Dermis blood vessel endothelial cell (primary cell): Measurements from ENCODE around the gene EME1. TPM values are rescaled to one million over a fixed set of nuclear protein-coding genes. Genes with fewer than 3 reads are reported as not detected.

Experiments used
- DNase-seq: peaks from one replicate; pipeline ENCODE4 v3.0.0; 2010
- total RNA-seq: library from RNA; depleted of rRNA; stranded (reverse); fragments of >200 nt; gene quantifications from 2 replicates; pipeline ENCODE4 v1.2.3, GENCODE V29; 2014

The EME1 gene
- total RNA-seq, 1 donor from 2014 or later, result 1.0 TPM

GRCh38 chr17:50348522-50349242 is 24.3 kb upstream of the EME1 start:
- no peak for DNase-seq

- DNase-seq, result no peak
These were observed 23.8 kb upstream of the EME1 start for GRCh38 chr17:50349243-50349600.

GRCh38 chr17:50350733-50351132 is 22.3 kb upstream of the EME1 start:
- DNase-seq, result no peak

GRCh38 chr17:50352072-50352692 is 20.8 kb upstream of the EME1 start:
- no peak for DNase-seq

GRCh38 chr17:50352693-50353599 is 20.1 kb upstream of the EME1 start:
- no peak for DNase-seq

DNA sequence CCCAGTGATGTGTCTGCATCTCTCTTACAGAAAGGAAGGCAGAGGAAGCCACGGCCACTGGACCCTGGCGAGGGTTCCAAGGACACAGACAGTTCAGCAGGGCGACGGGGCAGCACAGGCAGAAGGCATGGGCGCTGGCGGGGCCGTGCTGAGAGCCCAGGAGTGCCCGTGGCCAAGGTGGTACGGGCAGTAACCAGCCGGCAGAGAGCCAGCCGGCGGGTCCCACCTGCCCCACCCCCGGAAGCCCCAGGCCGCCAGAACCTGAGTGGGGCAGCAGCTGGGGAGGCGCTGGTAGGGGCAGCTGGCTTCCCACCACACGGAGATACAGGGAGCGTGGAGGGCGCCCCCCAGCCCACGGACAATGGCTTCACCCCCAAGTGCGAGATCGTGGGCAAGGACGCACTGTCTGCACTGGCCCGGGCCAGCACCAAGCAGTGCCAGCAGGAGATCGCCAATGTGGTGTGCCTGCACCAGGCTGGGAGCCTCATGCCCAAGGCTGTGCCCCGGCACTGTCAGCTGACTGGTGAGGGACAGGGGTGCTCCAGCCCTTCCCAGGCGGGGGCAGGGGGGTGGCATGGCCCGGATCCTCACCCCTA is 19.3 kb upstream of the EME1 start:
- no peak for DNase-seq

- no peak for DNase-seq
These were observed 18.8 kb upstream of the EME1 start for GRCh38 chr17:50354198-50354597.

GRCh38 chr17:50354776-50355175 is 18.3 kb upstream of the EME1 start:
- no peak for DNase-seq

DNA sequence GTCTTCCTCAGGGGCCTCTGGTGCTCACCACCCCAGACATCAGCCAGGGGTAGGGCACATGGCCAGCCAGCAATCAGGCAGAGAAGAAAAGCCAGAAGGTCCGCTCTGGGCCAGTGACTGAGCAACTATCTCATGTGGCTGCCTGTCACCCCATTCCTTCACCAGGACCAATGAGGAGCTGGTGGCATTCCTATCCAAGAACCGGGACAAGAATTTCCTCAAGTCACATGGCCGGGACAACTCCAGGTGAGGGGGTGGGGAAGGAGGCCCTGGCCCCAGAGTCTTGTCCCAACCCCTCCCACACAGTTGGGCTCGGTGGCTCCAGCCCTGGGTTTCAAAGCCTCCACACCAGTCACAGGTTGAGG is 17.7 kb upstream of the EME1 start:
- no peak for DNase-seq

DNA sequence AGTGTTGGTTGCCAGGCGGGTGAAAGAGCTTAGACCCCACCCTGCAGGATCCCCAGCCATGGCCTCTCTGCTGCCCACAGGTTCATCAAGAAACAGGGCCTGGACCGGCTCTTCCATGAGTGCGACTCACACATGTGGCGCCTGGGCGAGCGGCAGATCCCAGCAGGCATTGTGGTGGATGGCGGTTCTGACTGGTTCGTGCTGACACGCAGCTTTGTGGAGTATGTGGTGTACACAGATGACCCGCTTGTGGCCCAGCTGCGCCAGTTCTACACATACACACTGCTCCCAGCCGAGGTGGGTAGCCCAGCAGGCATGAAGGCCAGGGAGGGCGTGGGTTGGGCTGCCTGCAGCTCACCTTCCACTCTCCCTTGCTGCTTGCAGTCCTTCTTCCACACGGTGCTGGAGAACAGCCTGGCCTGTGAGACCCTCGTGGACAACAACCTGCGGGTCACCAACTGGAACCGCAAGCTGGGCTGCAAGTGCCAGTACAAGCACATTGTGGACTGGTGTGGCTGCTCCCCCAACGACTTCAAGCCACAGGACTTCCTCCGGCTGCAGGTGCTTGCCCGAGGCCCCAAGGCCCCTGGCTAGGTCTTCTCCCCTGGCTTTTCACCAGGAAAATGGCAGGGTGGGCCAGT is 17.2 kb upstream of the EME1 start:
- DNase-seq, result no peak

DNA sequence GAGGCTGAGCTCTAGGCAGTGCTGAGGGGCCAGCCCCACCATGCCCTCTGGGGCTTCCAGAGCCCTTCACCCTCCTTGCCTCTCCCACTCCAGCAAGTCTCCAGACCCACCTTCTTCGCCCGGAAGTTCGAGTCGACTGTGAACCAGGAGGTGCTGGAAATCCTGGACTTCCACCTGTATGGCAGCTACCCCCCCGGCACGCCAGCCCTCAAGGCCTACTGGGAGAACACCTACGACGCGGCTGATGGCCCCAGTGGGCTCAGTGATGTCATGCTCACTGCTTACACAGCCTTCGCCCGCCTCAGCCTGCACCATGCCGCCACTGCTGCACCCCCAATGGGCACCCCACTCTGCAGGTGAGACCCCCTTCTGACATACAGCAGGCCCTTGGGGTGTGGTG is 16.6 kb upstream of the EME1 start:
- no peak for DNase-seq

GRCh38 chr17:50356892-50357510 is 16.0 kb upstream of the EME1 start:
- no peak for DNase-seq

DNA sequence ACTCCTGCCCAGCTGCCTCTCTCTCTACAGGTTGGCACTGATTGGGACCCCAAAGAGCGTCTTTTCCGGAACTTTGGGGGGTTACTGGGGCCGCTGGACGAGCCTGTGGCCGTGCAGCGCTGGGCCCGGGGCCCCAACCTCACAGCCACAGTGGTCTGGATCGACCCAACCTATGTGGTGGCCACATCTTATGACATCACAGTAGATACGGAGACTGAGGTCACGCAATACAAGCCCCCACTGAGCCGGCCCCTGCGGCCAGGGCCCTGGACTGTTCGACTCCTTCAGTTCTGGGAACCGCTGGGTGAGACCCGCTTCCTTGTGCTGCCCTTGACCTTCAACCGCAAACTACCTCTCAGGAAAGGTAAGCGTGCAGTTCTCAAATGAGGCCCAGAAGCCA is 14.9 kb upstream of the EME1 start:
- DNase-seq, result no peak

DNA sequence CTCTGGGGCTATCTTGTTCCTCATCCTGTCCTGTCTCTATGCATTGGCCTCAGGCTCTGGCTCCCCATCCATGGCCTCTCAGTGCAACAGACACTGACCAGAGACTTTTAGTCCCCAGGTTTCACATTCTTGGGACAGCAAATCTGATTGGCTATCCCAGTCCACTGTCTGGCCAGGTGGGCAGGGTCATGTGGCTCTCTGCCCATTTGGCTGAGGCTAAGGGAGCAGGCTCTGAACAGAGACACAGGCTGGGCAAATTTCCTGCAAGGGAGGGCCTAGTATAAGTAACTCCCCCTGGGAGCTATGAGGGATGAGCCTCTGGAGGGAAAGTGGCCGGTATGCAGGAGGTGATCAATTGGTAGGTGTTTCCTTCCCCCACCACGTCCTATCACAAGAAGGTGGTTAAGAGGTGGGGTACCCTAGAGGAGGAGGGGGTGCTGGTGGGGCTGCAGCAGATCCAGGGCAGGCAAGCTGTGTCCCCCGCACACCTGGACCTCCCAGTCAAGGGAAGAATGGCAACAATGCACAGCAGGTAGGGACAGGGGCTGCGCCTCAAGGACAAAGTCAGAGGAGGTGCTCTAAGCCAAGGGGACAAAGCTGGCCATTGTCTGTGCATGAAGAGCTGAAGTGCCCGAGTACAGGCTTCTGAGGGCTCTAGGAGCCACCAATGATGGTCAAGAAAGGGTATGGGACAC is 13.9 kb upstream of the EME1 start:
- no peak for DNase-seq

- no peak for DNase-seq
These were observed 13.0 kb upstream of the EME1 start for GRCh38 chr17:50359998-50360461.

- no peak for DNase-seq
These were observed 12.4 kb upstream of the EME1 start for GRCh38 chr17:50360486-50361115.

DNA sequence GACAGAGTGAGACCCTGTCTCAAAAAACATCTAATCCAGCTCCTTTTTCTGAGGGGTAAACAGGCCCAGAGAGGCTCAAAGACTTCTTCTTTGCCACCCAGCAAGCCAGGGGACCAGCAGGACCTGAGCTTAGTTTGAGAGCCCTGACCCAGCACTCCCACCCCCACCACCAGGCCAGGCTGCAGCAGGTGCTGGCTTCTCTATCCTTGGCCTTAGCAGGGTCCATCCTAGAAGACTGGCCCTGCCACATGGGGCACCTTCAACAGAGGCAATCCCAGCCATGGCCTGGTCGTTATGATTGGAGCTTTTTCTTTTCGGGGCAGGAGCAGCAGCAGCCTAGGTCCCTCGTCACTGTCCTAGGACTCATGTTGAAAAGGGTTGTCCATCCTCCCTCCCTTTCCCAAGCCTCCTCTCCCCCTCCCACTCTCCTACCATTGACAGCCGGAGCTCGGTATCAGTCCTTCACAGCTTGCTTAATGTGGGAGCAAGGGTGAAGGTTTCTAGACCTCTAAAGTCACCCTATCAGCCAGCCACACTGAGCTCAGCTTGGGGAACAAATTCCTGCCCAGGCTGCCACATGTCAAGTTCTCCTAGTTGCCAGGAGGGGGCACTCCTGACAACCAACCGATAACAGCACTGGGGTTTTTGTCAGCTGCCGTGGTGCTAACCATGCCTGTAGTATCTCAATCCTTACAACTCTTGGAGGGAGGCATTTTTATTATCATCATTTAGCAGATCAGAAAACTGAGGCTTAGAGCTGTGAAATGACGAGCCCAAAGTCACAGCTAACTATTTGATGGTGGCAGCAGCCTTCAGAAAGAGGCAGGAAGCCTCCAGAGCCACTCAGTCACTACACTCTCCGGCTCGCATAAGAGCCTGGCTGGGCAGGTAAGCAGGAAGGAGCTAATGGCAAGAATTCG is 11.2 kb upstream of the EME1 start:
- DNase-seq, result peak; percentile 84

GRCh38 chr17:50362661-50363060 is 10.4 kb upstream of the EME1 start:
- no peak for DNase-seq

GRCh38 chr17:50363217-50364060 is 9.6 kb upstream of the EME1 start:
- peak; percentile 57 for DNase-seq
